LNCAP (cell line): ENCODE measurements around the gene ABI3BP.

Experiments used
- TF ChIP-seq, protein P1 (sequence below): fragments of 450-650 bp; IDR thresholded peaks from 2 replicates; pipeline ENCODE4 v1.5.1; 2017; ENCODE audit warnings: mild to moderate bottlenecking

Gene ABI3BP

DNA sequence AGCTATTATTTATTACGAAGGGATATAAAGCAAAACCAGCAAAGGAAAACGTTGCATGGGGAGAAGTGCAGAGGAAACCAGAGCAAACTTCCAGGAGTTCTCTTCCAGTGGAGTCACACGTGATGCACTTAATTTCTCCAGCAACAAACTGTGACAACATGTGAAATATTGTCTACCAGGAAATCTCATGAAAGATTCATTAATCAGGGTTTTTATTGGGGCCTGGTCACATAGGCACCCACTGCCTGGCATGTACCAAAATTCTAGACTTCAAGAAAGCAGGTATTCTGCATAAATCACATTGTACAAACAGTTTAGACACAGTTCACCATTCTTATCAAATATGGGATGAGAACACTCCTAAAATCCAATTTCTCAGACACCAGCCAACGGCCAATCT, 289.4 kb downstream of the ABI3BP start:
- TF ChIP-seq, protein P1, sequence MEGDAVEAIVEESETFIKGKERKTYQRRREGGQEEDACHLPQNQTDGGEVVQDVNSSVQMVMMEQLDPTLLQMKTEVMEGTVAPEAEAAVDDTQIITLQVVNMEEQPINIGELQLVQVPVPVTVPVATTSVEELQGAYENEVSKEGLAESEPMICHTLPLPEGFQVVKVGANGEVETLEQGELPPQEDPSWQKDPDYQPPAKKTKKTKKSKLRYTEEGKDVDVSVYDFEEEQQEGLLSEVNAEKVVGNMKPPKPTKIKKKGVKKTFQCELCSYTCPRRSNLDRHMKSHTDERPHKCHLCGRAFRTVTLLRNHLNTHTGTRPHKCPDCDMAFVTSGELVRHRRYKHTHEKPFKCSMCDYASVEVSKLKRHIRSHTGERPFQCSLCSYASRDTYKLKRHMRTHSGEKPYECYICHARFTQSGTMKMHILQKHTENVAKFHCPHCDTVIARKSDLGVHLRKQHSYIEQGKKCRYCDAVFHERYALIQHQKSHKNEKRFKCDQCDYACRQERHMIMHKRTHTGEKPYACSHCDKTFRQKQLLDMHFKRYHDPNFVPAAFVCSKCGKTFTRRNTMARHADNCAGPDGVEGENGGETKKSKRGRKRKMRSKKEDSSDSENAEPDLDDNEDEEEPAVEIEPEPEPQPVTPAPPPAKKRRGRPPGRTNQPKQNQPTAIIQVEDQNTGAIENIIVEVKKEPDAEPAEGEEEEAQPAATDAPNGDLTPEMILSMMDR, result no peak

DNA sequence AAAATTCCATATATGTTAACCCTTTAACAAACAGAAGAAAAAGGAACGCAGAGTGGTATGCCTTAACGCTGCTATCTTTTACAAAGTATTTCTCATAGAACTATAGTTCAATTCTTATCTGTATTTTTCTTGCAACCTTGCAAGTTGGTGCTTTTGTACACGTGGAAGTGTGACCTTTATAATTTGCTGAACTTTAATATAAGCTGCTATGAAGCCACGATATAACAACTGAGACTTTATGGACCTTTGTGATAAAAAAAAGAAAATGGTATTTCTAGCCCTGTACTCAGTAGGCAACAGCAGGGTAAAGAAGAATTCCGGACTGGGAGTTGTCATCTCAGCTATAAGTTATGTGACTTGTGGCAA, 290.3 kb downstream of the ABI3BP start:
- TF ChIP-seq, protein P1, result no peak

DNA sequence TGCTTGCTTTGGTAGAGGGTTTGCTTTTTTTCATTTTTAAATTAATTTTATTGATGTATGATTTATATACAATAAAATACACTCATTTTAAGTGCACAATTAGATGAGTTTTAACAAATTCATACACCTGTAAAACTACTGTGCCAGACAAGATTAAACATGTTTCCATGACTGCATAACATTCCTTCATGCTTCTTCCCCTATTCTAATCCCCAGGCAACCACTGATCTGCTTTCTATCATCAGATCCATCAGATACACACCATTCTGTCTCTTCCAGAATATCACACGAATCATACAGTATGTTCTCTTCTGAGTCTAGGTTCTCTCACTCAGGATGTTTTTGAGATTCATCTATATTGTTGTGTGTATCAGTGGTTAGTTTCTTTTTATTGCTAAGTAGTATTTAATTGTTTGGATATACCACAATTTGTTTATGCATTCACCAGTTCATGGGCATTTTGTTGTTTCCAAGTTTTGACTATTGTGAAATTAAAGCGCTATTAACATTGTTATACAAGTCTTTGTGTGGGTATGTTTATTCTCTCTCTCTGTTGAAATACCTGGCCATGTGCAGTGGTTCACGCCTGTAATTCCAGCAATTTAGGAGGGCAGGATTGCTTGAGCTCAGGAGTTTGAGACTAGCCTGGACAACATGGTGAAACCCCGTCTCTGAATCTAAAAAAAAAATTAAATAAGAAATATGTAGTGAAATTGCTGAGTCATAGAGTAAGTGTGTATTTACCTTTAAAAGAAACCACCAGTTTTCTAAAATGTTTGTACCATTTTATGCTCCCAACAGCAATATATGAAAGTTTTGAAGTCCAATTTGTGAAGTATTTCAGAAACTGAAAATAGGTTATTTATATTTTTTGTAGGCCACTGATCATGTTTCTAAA, 290.9 kb downstream of the ABI3BP start:
- TF ChIP-seq, protein P1, result no peak

DNA sequence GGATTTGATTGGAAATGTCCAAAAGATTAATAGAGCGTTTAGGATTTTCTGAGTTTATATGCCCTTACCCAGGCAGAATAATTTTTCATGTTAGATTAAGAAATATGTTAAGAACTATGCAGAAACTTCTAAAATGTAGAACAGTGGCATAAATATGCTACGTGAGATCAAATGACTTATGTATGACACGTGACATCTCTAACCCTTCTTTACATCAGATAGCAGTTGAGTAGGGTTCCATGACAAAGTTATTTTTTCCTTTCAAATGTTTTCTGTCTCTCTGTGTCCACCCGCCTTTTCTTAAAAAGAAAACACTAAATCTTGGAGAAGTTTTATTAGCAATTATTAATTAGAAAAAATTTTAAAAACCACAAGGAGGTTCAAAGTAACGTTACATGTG, 292.5 kb downstream of the ABI3BP start:
- TF ChIP-seq, protein P1, result no peak
